HL-60 (cell line): Measurements from ENCODE around the gene TBXAS1.

Experiments
- GABPA ChIP-seq: IDR thresholded peaks from 2 replicates; pipeline ENCODE4 v1.6.1; 2012; ENCODE audit warnings: low read depth
- POLR2AphosphoS5 ChIP-seq: IDR thresholded peaks from 2 replicates; pipeline ENCODE4 v1.6.1; 2012; ENCODE audit warnings: low read depth
- TF ChIP-seq, protein P1 (sequence below): IDR thresholded peaks from 2 replicates; pipeline ENCODE4 v1.6.1; 2012; ENCODE audit warnings: low read depth; ENCODE audit not compliant: insufficient replicate concordance
- TF ChIP-seq, protein P2 (sequence below): IDR thresholded peaks from one replicate; pipeline ENCODE4 v1.5.1; 2011; ENCODE audit warnings: low read length, control low read depth, inconsistent platforms; ENCODE audit not compliant: insufficient read depth

DNA sequence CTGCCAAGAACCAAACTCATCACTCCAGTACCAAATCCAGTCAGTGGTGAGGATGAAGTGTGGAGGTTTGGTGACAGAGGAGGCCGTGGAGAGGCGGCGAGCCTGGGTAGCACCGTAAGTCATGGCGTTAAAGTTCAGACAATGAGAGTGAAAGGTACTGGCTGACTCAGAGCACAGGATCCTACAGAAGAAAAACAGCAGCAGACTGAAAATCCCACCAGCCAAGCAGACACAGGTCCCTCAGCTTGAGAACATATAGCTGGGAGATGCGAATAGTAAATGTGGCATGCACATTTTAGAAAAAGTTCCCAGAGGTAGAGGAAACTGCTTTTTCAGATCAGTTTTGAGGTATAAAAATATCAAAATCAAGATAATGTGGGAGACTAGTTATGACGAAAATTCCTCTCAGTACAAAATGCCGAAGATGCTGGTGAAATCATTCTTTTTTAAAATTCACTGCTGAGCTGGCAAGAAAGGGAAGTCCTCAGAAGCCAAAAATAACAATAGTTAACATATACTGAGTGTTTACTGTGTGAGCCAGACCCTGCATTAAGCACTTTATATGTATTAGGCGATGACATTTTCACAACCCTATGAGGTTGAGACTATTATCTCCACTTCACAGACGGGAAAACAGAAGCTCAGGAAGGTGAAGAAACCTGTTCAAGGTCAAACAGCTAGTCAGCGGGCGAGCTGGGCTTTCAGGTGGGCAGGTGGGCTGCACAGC, 212.8 kb downstream of the TBXAS1 start:
- TF ChIP-seq, protein P1, sequence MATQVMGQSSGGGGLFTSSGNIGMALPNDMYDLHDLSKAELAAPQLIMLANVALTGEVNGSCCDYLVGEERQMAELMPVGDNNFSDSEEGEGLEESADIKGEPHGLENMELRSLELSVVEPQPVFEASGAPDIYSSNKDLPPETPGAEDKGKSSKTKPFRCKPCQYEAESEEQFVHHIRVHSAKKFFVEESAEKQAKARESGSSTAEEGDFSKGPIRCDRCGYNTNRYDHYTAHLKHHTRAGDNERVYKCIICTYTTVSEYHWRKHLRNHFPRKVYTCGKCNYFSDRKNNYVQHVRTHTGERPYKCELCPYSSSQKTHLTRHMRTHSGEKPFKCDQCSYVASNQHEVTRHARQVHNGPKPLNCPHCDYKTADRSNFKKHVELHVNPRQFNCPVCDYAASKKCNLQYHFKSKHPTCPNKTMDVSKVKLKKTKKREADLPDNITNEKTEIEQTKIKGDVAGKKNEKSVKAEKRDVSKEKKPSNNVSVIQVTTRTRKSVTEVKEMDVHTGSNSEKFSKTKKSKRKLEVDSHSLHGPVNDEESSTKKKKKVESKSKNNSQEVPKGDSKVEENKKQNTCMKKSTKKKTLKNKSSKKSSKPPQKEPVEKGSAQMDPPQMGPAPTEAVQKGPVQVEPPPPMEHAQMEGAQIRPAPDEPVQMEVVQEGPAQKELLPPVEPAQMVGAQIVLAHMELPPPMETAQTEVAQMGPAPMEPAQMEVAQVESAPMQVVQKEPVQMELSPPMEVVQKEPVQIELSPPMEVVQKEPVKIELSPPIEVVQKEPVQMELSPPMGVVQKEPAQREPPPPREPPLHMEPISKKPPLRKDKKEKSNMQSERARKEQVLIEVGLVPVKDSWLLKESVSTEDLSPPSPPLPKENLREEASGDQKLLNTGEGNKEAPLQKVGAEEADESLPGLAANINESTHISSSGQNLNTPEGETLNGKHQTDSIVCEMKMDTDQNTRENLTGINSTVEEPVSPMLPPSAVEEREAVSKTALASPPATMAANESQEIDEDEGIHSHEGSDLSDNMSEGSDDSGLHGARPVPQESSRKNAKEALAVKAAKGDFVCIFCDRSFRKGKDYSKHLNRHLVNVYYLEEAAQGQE = no peak
- TF ChIP-seq POLR2AphosphoS5 = no peak
- TF ChIP-seq, protein P2, sequence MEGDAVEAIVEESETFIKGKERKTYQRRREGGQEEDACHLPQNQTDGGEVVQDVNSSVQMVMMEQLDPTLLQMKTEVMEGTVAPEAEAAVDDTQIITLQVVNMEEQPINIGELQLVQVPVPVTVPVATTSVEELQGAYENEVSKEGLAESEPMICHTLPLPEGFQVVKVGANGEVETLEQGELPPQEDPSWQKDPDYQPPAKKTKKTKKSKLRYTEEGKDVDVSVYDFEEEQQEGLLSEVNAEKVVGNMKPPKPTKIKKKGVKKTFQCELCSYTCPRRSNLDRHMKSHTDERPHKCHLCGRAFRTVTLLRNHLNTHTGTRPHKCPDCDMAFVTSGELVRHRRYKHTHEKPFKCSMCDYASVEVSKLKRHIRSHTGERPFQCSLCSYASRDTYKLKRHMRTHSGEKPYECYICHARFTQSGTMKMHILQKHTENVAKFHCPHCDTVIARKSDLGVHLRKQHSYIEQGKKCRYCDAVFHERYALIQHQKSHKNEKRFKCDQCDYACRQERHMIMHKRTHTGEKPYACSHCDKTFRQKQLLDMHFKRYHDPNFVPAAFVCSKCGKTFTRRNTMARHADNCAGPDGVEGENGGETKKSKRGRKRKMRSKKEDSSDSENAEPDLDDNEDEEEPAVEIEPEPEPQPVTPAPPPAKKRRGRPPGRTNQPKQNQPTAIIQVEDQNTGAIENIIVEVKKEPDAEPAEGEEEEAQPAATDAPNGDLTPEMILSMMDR = no peak
- no peak for TF ChIP-seq GABPA
